HG02885 (cell line): ENCODE results near the gene CSRNP3.

Experiments
- ATAC-seq: cut with Tn5 transposase; IDR thresholded peaks from one replicate; pipeline ENCODE4 v1.9.1; 2021; ENCODE audit warnings: mild to moderate bottlenecking; ENCODE audit not compliant: unreplicated experiment, poor library complexity

CSRNP3 gene

DNA sequence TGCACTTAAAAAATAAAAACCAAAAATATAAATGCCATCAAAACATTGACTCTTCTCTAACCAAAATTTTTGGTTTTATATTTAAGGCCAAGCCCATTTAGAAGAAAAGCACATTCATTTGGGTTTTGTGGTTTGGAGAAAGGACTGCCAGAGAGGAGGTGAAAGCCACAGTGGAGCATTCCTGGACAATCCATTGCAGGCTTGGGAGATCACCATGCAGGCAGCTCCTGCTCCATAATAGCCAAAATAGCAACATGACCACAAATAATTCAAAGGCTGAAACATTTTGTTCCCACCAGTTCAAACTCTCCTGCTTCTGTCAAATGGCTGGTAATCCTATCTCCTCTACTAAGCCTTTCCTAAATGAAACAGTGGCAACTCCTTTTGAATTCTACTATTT, 251.0 kb downstream of the CSRNP3 start:
- ATAC-seq = no peak

GRCh38 chr2:165725421-165725820, 255.9 kb downstream of the CSRNP3 start:
- ATAC-seq = no peak
